ENCODE measurements around the gene FICD.
A peak's percentile ranks its signal among the peaks of the same experiment; 100 is the strongest.

FICD gene

GRCh38 chr12:108542320-108542719 is 27.2 kb downstream of the FICD start:
- no peak overlapping the region for H2AFZ ChIP-seq (ENCODE audit: low read depth, low read length, severe bottlenecking)
- no peaks in the 10 kb centered on the region for H3K9me2 ChIP-seq (replicated peaks; ENCODE audit: insufficient read depth, low read length)
- H3K9me3 ChIP-seq (ENCODE audit: insufficient read depth, low read length), result no peaks in the 10 kb centered on the region
- no peak overlapping the region for H3K4me3 ChIP-seq (ENCODE audit: insufficient read depth, low read length, poor library complexity, severe bottlenecking)
- peaks cover 26% of the 10 kb centered on the region for H3K36me3 ChIP-seq (ENCODE audit: low read length)
- H3K4me2 ChIP-seq (ENCODE audit: low read depth, low read length, poor library complexity, severe bottlenecking), result peak overlapping the region; percentile 55
- H3F3A ChIP-seq (ENCODE audit: insufficient read depth), result peaks cover 26% of the 10 kb centered on the region
- no peak for TF ChIP-seq CTCF (IDR thresholded peaks at IDR 0.05; ENCODE audit: insufficient read depth, low read length, poor library complexity, severe bottlenecking)
- no peak for TF ChIP-seq EZH2phosphoT487 (conservative IDR thresholded peaks at IDR 0.05; ENCODE audit: low read length)
- H3K27me3 ChIP-seq (ENCODE audit: low read length), result no peaks in the 10 kb centered on the region
- H3K79me2 ChIP-seq (ENCODE audit: insufficient read depth, low read length), result peaks cover 60% of the 10 kb centered on the region
- H3K27ac ChIP-seq (ENCODE audit: low read depth, low read length), result peak overlapping the region; percentile 78
- no peaks in the 10 kb centered on the region for H4K20me1 ChIP-seq (ENCODE audit: low read depth, low read length)
- H3K9ac ChIP-seq (ENCODE audit: low read length), result peak overlapping the region; percentile 42; the same call in 1 of the 2 replicates

- Histone ChIP-seq H3K9me3 (ENCODE audit: insufficient read depth, low read length) (no peaks in the 10 kb centered on the region), H3K4me2 (ENCODE audit: low read depth, low read length, poor library complexity, severe bottlenecking) (no peak overlapping the region), H3K9me2 (replicated peaks; ENCODE audit: insufficient read depth, low read length) (no peaks in the 10 kb centered on the region), H3F3A (ENCODE audit: insufficient read depth) (peaks cover 26% of the 10 kb centered on the region), H3K27me3 (ENCODE audit: low read length) (no peaks in the 10 kb centered on the region), H4K20me1 (ENCODE audit: low read depth, low read length) (no peaks in the 10 kb centered on the region), H3K27ac (ENCODE audit: low read depth, low read length) (no peak overlapping the region), H3K9ac (ENCODE audit: low read length) (no peak overlapping the region), H3K36me3 (ENCODE audit: low read length) (peaks cover 31% of the 10 kb centered on the region), H3K79me2 (ENCODE audit: insufficient read depth, low read length) (peaks cover 62% of the 10 kb centered on the region), H3K4me3 (ENCODE audit: insufficient read depth, low read length, poor library complexity, severe bottlenecking) (no peak overlapping the region), H2AFZ (ENCODE audit: low read depth, low read length, severe bottlenecking) (no peak overlapping the region)
- TF ChIP-seq EZH2phosphoT487 (conservative IDR thresholded peaks at IDR 0.05; ENCODE audit: low read length), result no peak
- no peak for TF ChIP-seq CTCF (IDR thresholded peaks at IDR 0.05; ENCODE audit: insufficient read depth, low read length, poor library complexity, severe bottlenecking)
Measured at GRCh38 chr12:108543652-108544051, 28.6 kb downstream of the FICD start.

GRCh38 chr12:108547686-108548085 is 32.6 kb downstream of the FICD start:
- H3K36me3 ChIP-seq (ENCODE audit: low read length), result peaks cover 24% of the 10 kb centered on the region
- 0 out of 2 replicates have a peak, but pooled peaks cover 4% of the 10 kb centered on the region for H4K20me1 ChIP-seq (ENCODE audit: low read depth, low read length)

More at GRCh38 chr12:108547686-108548085, 32.6 kb downstream of the FICD start:
- Histone ChIP-seq H3K27ac (ENCODE audit: low read depth, low read length) (no peak overlapping the region), H3K9ac (ENCODE audit: low read length) (no peak overlapping the region), H3K4me3 (ENCODE audit: insufficient read depth, low read length, poor library complexity, severe bottlenecking) (no peak overlapping the region), H3K27me3 (ENCODE audit: low read length) (no peaks in the 10 kb centered on the region), H3K4me2 (ENCODE audit: low read depth, low read length, poor library complexity, severe bottlenecking) (no peak overlapping the region), H3K79me2 (ENCODE audit: insufficient read depth, low read length) (peaks cover 67% of the 10 kb centered on the region), H3K9me3 (ENCODE audit: insufficient read depth, low read length) (no peaks in the 10 kb centered on the region), H3F3A (ENCODE audit: insufficient read depth) (peaks cover 14% of the 10 kb centered on the region; the same call in 1 of the 2 replicates), H3K9me2 (replicated peaks; ENCODE audit: insufficient read depth, low read length) (no peaks in the 10 kb centered on the region), H2AFZ (ENCODE audit: low read depth, low read length, severe bottlenecking) (no peak overlapping the region)
- TF ChIP-seq EZH2phosphoT487 (conservative IDR thresholded peaks at IDR 0.05; ENCODE audit: low read length) (no peak), CTCF (IDR thresholded peaks at IDR 0.05; ENCODE audit: insufficient read depth, low read length, poor library complexity, severe bottlenecking) (no peak)

Measured in SU-DHL-6 (cell line).